HG03575 (cell line): ENCODE measurements around the gene C2CD4D.

Source experiments
- ATAC-seq: cut with Tn5 transposase; IDR thresholded peaks from one replicate; pipeline ENCODE4 v1.9.1; 2021; ENCODE audit not compliant: unreplicated experiment, insufficient number of reproducible peaks, low FRiP score; ENCODE audit errors: extremely low read depth

The C2CD4D gene

GRCh38 chr1:151819976-151820623 lies 19.5 kb downstream of the C2CD4D start:
- ATAC-seq, result no peak

DNA sequence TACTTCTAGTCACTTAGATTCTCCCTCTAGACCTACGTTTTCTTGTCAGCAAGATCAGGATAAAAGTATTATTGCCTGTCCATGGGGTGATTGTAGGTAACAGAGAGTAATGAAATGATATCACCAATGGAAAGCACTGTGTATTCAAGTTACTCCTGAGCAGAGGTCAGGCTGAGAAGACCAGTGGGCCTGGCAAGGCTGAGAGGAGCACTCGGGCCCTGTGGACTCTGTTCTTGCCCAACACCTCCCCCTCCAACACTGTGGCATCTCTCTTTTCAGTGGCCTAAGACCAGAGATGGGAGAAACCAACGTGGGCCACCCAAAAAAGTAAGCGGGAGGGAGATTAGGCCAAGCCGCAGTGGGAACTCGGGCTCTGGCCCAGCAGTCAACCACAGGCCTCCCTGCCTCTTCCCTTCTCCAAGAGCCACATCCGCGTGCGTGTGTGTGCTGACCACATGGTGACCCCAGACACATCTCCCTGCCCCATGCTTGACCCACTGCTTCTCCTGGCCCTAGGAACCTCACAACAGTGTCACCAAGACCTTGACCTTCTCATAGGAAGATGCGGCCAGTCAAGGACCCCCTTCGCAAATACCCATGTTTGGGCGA lies 20.3 kb downstream of the C2CD4D start:
- no peak for ATAC-seq

GRCh38 chr1:151817353-151817730 lies 22.3 kb downstream of the C2CD4D start:
- ATAC-seq, result no peak

- no peak for ATAC-seq
Measured at GRCh38 chr1:151816548-151817352, 22.9 kb downstream of the C2CD4D start.

- ATAC-seq, result no peak
Measured at GRCh38 chr1:151815716-151816327, 23.8 kb downstream of the C2CD4D start.

GRCh38 chr1:151814971-151815545 lies 24.6 kb downstream of the C2CD4D start:
- ATAC-seq, result no peak

DNA sequence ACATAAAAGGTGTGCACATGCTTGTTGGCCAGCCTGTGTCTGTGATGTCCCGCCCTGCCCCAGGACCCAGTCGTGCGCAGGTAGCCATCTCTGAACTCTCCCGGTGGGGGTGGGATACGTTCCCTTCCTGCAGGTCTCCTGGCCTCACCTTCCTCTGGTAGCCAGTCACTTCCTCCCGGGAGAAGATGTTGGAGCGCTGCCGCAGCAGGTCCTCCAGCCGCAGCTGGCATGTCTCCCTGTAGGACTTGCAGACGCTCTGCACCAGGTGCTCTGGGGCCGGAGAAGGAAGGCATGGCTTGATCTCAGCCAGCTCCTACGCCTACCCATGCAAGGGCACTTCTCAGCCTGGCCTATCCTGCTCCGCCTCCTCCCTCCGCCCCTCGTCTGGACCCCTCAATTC lies 25.2 kb downstream of the C2CD4D start:
- no peak for ATAC-seq

DNA sequence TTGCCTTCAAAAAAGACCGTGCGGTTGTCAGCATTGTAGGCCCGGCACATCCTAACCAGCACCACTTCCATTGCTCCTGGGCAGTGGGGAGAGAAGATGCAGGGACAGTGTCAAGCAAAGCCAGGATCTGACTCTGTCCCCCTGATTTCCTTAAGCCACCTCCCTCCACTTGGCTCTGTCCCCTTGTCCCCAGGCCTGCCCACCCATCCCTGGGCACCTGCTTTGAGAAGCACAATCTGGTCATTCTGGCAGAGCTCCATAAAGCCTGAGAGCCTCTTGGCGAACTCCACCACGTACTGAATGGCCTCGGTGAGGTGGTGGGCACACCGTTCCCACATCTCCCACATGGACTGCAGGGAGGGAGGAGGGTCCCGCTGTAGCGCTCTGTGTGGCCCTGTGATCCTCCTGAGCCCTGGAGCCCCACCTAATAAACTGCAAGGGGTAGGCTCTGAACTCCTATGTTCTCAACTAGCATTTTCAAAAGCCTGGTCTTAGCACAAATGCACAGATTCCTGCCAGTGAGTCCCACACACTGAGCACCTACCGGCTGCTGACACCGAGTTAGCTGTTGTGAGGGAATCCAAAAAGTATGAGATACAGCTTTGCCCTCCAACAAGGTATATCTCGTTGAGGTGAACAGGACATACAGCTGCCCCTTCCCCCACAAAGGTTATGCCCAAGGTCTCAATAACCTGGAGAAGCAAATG lies 26.2 kb downstream of the C2CD4D start:
- no peak for ATAC-seq

DNA sequence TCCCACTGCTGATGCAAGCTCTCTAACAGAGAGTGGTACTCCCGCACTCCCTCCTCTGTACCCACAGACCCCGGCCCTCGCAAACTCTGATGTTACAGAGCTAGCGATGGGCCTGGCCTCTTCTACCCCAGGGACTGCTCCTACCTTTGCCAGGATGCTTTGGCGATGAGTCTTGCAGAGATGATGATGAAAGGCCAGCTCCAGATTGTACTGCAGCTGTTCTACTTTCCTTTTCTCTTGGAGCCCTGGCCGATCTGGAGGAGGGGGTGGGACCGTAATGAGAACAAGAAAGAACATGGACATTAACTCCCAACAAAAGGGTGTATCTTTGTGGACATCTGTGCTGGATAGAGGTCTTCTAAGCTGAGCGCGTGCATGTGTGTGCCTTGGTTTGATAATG lies 28.4 kb downstream of the C2CD4D start:
- ATAC-seq, result no peak

- no peak for ATAC-seq
Measured at GRCh38 chr1:151809985-151810556, 29.5 kb downstream of the C2CD4D start.

GRCh38 chr1:151809290-151809984 lies 30.2 kb downstream of the C2CD4D start:
- ATAC-seq, result no peak

DNA sequence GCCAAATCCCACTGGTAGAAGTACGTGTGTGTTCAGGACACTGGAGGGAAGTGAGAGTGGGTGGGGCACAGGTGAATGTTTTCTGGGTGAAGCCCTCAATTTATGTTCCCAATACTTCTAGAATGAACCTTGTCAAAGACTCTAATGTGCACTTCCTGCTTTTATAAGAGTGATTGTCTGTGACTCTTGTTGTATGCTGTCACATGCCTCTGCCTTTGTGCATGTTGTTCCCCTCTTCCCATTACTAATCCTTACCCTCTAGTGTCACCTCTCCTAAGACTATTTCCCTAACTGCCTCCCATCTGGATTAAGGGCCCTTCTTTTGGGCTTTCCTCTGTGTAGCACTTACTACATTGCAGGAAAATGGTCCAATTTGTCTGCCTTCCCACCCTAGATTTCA lies 31.9 kb downstream of the C2CD4D start:
- ATAC-seq, result no peak

DNA sequence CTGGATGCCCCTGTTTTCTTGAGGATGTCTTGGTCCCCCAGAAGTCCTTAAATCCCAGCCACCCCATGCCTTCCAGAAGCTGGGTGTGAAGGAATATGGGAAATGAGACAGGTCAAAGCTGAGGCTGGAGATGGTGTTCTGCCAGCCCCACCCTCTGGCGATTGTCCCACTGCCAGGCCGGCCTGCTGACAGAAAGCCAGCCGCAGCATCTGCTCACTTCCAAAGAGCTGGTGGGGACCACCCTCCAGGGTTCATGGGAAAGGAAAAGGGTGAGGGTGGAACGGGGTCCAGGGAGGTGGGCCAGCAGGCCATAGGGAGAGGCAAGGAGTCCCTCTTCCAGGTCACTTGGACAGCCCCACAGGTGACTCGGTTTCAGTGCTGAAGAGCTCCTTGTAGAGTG lies 32.5 kb downstream of the C2CD4D start:
- ATAC-seq, result no peak

DNA sequence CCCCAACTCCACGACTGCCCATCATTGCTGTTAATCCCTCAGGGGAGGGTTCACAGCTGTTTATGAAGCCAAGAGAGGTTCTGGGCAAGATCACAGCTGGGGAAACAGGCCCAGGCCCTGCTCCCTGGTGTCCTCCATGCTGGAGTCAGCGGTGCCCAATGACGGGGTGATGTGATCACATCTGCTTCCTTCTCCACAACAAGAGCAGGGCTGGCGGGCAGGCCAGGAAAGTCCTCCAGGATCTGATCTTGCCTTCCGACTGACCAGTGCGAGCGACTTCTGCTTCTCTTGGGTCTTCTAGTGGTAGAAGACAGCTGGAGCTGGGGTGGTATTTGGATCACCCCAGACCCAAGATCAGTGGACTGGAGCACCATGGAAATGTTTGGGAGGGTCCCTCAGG lies 33.5 kb downstream of the C2CD4D start:
- ATAC-seq, result no peak

DNA sequence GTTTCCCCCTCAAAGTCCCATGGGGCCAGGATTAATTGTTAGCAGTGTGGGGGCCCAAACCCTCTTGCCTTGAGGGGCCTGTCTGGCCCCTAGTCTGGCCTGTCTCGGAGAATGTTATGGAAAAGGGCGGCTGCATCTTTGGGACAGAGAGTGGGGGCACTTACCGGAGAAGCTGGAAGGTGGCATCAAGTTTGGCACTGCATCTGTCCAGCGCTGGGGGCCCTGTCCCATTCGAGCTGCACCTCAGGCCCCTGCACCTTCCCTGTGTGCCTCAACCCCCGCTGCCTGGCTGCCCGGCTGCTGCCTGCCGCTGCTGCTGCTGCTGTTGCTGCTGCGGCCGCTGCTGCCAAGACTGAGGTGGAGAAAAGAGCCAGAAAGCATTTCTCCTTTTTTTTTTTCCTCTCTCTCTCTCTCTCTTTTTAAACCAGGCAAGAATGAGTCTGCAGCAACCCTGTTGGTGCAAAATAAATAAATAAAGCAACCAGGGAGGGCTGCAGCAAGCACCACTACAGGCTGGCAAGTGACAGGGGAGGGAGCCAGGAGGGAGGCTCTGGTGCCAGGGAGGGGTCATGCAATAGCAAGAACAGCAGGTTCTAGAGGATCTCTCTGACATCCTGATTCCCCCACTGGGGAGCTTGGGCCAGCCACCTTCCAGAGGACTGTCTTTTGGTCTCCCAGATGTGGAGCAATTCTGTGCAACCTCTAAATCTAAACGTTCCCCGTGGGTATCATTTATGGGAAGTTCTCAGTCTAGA lies 34.4 kb downstream of the C2CD4D start, which contains the start of gene LINGO4:
LINGO4 (minus strand) TSS at position 354 of the 755 bp plus-strand sequence. CDS start 2,715 bp downstream, outside the sequence.
- ATAC-seq, result no peak

GRCh38 chr1:151803915-151804314 lies 35.7 kb downstream of the C2CD4D start:
- no peak for ATAC-seq

GRCh38 chr1:151803164-151803563 lies 36.5 kb downstream of the C2CD4D start:
- ATAC-seq, result no peak
